GM21619 (cell line): ENCODE measurements around the gene BCAP31.

Experiments
- ATAC-seq: cut with Tn5 transposase; IDR thresholded peaks from one replicate; pipeline ENCODE4 v1.9.1; 2021; ENCODE audit not compliant: unreplicated experiment

The BCAP31 gene

DNA sequence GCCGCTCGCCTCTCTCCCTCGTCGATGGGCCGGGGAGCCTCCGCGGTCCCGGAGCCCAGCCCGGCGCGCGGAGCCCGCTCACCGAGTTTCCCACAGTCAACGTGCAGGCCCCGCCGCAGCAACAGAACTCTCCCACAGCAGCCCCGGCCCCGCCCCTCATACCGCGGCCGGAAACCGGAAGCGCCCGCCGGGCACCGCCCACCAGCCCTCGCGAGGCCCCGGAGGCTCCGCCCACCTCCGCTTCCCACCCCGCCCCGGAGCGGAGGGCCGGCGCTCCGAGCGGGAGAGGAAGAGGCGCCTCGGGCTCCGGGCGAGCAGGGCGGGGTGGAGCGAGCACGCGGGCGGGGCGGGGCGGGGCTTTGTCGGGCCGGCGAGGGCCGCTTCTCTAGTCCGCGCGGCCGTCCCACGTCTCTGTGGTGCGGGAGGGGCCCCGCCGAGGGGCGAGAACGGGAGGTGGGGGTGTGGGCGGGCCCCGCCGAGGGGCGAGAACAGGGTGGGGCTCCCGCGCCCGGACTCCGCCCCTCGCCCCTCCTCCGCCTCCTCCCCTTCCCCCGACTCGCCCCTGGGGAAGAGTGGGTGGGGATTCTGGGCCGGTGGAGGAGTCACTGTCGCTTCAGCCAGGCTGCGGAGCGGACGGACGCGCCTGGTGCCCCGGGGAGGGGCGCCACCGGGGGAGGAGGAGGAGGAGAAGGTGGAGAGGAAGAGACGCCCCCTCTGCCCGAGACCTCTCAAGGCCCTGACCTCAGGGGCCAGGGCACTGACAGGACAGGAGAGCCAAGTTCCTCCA, at the start of gene BCAP31, which contains the start of gene ABCD1:
Gene BCAP31 (minus strand): TSS at position 136 of the 787 bp plus-strand sequence. CDS start 1,143 bp downstream, outside the sequence.
Gene ABCD1 (plus strand): TSS at position 605 of the 787 bp plus-strand sequence. CDS start 411 bp downstream, outside the sequence.
- peak; percentile 50 for ATAC-seq

DNA sequence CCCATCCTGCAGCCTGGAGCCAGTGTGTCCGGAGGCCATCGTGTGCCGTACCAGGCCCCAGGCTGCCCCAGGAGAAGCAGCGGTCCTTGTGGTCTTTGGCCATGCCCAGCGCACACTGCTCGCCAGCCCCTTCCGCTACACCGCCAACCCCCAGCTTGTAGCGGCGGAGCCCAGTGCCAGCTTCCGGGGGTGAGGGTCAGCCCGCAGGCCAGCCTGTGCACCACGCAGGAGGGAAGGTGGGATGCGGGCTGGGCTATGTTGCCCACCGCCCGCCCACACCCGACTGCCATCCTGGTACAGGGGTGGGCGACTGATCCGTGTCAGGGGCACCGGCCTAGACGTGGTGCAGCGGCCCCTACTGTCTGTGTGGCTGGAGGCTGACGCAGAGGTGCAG, 49.0 kb upstream of the BCAP31 start:
- ATAC-seq: no peak

DNA sequence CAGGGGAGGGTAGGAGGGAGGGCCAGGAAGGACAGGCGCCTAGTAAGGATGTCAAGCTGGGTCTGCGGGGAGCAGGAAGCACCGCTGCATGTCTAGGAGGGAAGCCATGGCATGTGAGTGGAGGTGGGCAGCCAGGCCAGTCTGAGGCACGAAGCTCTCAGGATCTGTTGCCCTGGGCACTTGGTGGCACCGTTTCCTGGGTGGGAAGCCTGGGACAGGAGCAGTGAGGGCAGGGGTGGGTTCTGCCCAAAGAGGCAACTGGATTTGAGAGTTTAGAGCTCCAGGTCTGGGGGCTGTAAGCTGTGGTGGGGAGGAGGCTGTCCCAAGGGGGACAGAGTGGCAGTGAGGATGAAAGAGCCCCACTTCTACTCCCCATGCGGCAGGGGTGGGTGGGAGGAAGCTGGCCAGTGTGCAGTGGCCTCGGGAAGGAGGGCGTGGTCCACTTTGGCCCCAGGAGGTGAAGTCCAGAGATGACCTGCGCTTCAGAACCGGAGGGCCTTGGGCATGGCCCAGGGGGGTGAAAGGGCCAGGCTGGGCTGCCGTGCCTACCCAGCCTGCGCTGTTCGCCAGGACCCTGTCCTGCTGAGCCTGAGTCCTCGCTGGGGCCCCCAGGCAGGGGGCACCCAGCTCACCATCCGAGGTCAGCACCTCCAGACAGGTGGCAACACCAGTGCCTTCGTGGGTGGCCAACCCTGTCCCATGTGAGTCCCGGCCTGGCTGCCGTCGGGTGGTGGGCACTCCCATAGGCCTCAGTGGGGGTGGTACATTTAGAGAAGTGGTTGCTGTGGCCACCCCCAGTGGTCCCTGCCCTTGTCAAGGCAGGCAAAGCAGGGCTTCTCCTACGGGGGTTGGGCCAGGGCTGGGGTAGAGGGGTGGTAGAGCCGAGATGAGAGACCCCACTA, 48.4 kb upstream of the BCAP31 start:
- ATAC-seq: no peak

DNA sequence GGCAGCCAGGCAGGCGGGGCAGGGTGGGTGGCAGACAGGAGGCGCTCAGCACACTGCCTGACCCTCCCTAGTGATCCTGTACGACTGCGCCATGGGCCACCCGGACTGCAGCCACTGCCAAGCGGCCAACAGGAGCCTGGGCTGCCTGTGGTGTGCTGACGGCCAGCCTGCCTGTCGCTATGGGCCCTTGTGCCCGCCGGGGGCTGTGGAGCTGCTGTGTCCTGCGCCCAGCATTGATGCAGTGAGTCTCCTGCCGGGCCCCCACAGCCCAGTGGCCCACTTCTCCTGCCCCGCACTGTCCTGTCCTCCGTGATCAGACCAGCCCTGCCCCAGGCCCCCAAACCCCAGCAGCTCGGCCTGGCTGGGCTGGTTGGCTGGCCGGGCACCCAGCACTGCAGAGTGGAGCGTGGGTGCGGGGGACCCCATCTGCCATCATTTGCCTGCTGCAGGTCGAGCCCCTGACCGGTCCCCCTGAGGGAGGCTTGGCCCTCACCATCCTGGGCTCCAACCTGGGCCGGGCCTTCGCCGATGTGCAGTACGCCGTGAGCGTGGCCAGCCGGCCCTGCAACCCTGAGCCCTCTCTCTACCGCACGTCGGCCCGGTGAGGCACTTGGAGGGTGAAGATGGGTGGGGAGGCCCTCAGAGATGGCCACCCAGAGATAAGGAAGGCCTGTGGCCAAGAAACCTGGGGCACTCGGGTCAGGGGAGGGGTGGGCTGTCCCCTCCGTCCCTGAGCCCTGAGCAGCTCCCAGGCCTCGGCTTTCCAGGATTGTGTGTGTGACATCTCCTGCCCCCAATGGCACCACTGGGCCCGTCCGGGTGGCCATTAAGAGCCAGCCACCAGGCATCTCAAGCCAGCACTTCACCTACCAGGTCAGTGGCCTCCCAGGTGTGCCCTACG, 47.5 kb upstream of the BCAP31 start:
- no peak for ATAC-seq

DNA sequence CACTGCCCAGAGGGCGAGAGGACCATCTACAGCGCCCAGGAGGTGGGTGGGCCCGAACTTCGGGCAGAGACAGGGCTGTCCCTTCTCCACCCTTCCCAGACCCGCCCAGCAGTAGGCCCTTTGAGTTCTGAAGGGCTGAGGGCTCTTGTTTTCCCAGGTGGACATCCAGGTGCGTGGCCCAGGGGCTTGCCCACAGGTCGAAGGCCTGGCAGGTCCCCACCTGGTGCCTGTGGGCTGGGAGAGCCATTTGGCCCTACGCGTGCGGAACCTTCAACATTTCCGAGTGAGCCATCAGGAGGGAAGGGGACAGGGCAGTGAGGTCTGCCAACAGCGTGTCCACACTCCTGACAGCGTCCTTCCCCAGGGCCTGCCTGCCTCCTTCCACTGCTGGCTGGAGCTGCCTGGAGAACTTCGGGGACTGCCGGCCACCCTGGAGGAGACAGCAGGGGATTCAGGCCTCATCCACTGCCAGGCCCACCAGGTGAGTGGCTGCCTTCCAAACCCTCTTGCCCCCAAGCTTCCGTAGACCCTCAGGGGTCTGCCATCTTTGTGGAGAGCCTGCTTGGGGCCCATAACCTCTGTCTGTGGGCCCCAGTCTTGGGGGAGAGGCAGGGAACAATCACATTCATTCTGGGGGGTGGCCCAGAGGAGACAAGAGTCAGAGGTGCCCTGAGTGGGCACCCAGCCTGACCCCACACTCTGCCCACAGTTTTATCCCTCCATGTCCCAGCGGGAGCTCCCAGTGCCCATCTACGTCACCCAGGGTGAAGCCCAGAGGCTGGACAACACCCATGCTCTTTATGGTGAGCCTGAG, 46.6 kb upstream of the BCAP31 start:
- ATAC-seq: no peak

DNA sequence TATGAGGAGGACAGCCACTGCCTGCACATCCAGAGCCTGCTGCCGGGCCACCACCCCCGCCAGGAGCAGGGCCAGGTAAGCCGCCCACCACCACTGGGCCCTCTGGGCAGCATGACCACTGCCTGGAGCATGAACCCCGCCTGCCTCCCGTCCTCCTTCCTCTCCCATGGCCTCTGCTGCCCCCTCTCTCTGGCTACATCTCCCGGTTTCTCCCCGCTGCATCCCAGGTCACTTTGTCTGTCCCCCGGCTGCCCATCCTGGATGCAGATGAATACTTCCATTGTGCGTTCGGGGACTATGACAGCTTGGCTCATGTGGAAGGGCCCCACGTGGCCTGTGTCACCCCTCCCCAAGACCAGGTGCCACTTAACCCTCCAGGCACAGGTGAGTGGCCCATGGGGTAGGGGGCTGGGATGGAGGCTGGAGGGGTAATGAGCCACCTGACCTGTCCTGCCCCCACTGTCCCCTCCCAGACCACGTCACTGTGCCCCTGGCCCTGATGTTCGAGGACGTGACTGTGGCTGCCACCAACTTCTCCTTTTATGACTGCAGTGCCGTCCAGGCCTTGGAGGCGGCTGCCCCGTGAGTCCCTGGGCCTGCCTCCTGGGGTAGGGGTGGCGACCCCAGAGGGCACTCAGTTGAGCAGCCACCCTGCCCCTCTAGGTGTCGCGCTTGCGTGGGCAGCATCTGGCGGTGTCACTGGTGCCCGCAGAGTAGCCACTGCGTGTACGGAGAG, 45.8 kb upstream of the BCAP31 start:
- ATAC-seq: no peak

DNA sequence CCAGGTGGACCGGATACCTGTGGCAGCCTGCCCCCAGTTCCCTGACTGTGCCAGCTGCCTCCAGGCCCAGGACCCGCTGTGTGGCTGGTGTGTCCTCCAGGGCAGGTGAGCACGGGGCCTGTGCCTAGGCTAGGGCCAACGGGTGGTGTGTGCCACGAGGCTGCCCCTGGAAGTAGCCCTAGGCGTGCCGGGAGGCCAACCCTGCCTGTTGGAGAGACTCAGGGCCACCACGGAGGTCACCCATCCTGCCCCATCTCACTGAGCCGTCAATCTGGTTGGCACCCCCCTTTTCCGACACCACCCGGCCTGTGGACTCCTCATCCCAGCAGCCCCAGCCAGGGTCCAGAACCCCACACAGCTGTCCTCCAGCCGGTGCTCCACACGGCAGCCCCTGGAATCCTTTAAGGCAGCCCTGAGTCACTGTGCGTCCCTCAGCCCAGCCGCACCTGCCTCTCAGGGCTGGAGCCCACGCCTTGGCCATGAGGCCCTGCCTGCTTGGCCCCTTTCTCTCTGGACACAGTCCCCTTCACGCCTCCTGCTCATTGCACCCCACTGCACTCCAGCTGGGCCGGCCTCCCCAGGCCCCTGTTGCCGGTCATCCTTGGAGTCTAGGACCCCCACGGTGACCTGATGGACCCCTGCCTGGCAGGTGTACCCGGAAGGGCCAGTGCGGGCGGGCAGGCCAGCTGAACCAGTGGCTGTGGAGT, 45.1 kb upstream of the BCAP31 start:
- ATAC-seq: no peak

DNA sequence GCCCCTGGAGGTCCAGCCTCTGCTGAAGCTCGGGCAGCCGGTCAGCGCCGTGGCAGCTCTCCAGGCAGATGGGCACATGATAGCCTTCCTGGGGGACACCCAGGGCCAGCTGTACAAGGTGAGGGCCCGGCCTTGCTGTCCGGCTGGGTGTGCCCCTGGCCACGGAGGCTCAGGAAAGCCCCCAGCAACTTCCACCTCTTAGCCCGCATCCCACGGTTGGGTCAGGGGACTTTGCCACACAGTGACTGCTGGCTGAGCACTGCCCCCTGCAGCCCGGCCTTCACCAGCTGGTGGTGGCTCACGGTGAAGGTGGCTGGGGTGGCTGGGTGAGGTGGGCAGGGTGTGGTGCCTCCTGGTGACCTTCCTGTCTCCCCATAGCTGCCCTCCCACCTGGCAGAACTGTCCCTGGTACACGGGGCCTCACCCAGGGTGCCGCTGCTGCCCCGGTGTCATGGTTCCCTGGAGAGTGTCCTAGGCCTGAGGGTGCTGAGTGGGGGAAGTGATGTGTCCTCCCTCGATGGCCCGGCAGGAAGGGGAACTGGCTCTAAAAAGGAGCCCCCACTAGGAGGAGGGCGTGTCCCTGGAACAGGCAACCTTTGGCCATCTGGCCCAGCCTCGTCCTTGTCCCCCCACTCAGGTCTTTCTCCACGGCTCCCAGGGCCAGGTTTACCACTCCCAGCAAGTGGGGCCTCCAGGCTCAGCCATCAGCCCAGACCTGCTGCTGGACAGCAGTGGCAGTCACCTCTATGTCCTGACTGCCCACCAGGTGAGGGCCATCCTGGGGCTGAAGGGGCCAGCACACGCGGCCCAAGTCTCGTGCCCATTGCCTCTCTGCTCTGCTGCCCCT, 44.3 kb upstream of the BCAP31 start:
- no peak for ATAC-seq

DNA sequence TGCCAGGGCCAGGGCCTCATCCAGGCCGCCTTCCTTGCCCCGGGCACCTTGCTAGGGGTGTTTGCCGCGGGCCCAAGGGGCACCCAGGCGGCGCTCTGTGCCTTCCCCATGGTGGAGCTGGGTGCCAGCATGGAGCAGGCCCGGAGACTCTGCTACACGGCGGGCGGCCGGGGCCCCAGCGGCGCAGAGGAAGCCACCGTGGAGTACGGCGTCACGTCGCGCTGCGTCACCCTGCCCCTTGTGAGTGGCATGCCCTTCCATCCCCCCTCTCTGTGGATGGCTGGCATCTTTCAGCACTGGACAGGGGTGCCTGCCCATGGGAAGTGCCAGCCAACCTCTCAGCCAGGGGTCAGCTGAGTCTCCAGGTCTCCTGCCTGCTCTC, 43.5 kb upstream of the BCAP31 start:
- ATAC-seq: no peak

DNA sequence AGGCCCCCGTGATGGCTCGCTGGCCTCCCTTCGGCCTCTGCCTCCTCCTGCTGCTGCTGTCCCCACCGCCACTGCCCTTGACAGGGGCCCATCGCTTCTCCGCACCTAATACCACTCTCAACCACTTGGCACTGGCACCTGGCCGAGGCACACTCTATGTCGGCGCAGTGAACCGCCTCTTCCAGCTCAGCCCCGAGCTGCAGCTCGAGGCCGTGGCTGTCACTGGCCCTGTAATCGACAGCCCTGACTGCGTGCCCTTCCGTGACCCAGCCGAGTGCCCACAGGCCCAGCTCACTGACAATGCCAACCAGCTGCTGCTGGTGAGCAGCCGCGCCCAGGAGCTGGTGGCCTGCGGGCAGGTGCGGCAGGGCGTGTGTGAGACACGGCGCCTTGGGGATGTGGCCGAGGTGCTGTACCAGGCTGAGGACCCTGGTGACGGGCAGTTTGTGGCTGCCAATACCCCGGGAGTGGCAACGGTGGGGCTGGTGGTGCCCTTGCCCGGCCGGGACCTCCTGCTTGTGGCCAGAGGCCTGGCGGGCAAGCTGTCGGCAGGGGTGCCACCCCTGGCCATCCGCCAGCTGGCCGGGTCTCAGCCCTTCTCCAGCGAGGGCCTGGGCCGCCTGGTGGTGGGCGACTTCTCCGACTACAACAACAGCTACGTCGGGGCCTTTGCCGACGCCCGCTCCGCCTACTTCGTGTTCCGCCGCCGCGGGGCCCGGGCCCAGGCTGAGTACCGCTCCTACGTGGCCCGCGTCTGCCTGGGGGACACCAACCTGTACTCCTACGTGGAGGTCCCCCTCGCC, 42.9 kb upstream of the BCAP31 start:
- no peak for ATAC-seq

DNA sequence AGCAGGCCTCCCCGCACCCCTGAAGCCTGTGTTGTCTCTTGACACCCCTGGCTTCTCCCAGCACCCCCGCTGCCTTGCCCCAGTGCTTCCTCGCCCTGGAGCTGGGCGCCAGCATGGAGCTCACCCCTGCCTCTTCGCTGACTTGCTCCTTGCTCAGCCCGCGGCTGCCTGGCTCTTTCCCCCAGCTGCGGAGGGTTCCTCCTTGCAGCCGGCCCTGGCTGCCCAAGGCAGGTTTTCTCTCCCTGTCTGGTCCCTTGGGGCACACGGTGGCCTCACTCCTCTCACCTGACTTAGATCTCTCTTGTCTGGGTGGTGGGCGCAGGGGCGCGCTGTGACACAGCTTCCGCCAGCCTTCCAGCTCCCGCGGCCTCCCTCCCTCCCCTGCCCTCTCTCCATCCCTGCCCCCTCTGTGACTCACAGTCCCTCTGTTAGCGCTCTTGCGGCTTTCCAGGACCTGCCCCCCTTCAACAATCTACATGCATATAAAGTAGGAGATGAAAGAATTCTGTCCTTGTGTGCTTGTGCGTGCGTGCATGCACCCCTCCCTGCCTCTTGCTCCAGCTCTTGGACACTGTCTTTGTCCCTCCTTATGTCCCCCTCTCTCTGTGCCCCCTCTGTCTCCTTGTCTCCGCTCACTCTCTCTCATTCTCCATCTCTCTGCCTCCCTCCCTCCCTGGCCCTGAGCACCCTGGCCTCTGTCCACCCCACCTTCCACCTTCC, 42.1 kb upstream of the BCAP31 start:
- ATAC-seq: no peak

DNA sequence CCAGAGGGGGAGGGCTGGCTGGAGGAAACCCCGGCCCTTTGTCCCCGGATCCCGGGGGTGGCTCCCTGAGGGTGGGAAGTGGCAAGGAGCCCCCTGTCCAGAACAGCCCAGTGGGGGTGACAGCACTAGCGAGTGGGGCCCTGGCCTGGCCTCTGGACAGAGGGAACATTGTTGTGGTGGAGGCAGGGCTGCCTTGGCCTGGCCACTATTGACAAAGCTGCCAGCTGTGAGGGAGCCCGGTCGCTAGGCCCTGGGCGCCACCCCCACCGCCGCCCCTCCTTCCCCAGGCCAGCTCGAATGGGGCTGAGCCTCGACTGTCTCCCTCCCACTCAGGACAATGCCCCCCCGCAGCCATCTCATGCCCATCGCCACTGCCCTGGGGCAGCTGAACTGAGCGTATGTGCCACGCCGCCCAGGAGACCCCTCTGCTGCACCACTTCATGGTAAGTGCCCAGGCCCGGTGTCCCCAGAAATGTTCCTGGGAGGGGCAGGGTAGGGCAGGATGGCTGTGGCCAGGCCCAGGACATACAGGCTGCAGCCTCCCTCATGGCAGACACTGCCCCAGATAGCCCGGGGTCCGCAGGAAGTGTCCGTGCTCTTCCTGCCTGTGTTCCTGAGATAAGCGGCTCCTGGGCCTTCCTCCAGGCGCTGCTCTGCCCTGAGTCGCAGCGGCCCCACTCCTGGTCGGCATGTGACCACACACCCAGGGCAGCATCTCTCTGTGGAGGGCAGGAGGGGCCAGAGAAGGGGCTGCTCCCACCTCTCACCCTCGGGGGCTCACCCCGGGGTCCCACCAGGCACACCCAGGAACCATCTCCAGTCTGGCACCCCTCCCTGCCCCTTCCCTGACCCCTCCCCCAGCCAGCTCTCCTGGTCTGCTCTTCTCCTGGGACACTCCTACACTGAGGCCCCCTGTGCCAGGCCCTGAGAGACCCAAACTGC, 41.2 kb upstream of the BCAP31 start:
- no peak for ATAC-seq

DNA sequence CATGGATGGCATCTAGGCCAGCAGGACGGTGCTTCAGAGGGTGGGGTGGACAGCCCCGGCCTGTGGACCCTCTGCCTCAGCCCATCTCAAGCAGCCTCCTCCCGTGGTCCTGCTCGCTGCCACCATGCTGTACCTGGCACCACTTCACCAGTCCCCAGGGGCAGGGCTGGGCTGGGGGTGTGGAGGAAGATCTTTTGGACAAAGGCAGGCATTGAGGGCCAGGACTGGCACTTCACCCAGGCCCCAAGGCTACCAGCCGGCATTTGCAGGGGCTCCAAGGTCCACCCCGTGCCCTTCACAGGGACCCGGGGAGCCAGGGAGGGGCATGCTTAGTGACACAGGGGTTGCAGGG, 40.6 kb upstream of the BCAP31 start:
- no peak for ATAC-seq

DNA sequence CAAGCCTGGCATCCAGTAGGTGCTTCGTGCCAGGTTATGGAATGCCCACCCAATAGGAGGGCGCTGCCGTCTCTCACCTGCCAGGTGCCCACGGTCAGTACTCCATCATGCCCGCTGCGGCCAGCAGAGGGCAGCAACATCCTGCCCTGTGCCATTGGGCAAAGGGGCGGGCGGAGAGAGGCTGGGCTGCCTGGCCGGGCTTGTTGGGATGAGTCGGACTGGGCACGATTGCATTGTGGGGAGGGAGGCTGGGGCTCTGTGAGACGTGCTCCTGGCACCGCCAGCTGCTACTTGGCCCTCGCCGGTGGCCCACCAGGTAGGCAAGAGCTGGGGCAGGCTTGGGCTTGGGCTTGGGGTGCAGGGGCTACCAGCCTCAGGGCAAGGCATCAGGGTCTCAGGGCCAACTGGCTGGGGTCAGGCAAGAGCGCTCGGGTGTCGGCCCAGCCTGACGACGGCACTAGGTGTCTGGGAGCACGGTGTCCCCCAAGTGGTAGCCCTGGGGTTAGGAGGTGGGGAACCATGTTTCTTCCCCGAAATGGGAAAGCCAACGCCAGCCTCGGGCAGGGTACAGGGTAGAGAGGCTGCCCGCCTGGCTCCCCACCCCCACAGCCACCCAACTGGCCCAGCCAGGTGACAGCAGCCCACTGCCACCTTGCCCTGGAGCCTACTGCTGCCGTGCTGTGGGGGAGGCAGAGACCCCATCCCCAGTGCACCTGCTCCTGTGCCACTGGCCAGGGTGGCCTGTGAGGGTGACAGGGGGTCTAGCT, 40.0 kb upstream of the BCAP31 start, which contains the start of gene PLXNB3:
Gene PLXNB3 (plus strand): TSS at position 261 of the 767 bp plus-strand sequence. CDS start 1,287 bp downstream, outside the sequence.
- no peak for ATAC-seq
